NCI-H146 (cell line): ENCODE data around the gene UGP2.

ENCODE experiments used
- DNase-seq: peaks from one replicate; lab custom pipeline; 2025; lab: John Stamatoyannopoulos, UW

The UGP2 gene

GRCh38 chr2:63865159-63865799 is 23.6 kb downstream of the UGP2 start:
- DNase-seq, result no peak

DNA sequence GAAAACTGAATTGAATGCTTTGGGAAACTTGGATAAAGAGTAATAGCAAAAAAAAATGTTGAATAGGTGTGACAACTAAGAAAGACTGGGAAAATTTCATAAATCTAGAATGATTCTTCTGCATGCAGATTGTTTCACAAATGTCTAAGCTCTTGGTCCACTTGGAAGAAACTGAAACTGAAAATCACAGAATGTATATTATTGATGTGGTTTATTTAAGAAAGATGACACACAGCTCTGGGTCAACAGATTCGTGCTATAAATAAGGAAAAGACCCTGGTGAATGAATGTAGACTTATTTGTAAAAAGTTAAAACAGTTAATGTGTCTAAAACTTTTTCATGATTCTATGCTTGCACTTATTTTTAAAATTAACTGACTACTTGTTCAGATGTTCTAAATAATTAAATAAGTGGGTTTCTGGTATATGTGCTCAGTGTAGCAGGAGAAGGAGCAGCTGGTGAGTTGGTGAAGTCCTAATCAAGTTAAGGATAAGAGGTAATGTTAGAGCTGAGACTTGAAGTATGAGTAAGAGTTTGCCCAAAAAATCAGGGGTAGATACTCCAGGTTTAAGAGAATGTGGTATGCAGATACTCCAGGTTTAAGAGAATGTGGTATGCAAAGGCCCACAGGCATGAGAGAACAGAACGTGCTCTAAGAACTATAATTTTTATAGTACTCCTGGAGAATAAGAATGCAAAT is 24.5 kb downstream of the UGP2 start:
- no peak for DNase-seq

DNA sequence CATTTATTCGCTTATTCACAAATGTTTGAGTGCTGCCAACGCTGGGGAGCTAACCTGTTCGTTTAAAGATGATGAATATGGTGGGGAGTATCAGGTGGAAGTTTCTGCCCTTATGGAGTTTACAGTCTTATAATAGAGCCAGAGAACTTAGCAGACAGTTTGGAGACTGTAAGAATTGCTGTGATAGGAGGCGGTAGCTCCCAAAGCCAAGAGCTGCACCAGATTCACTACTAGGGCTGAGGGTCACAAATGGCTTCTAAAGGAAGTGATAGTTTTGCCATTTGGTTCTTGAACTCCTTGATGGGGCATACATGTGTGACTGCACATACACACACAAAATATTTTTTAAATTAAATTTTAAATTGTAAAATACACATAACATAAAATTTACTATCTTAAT is 29.0 kb downstream of the UGP2 start:
- DNase-seq, result no peak

DNA sequence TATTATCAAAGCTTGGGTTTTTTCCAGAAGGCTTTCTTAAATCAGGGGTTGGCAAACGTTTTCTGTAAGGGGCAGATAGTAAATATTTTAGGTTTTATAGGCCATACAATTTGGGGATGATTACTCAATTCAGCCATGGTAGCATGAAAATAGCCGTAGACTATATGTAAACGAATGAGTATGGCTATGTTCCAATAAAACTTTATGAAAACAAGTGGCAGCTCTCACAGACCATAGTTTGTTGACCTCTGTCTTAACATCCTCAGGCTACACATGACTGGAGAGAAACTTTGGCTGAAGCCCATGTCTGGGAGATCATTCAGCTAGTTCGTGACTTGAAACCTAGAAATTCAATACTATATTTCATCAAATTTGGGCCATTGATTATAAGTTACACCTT is 30.2 kb downstream of the UGP2 start:
- DNase-seq, result no peak

DNA sequence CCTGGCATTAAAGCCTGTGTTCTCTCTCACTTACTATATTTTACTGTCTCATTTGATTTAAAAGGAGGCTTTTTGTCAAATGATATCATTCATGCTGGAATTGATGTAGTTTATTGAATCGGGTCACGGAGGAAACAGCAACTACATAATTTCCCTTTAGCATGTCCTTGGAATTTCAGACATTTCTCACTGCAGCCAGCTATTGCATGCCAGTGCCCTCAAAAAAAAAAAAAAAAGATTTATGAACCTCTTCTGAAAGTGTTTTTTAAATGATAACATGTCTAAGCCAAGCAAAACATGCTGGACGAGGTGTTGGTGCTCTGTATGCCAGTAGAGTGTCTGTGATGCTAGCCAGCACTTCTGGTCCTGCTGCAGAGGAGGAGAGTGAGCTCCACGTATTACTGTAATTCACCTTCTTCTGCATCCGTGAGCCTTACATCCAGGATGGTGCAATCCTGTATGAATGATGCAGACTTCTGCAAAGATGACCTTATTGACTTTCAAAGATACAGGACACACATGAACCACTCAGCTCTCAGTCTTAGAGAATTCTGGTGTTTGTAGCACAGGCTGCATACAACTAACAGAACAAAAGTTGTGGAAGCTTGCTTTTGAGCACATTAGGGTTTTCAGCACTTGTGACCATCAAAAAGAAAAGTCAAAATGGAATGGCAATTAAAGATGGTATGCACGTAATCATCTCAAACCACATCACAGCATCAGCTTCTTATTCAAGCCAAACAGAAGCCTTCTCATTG is 31.1 kb downstream of the UGP2 start:
- no peak for DNase-seq

GRCh38 chr2:63874204-63875130 is 32.8 kb downstream of the UGP2 start:
- no peak for DNase-seq

DNA sequence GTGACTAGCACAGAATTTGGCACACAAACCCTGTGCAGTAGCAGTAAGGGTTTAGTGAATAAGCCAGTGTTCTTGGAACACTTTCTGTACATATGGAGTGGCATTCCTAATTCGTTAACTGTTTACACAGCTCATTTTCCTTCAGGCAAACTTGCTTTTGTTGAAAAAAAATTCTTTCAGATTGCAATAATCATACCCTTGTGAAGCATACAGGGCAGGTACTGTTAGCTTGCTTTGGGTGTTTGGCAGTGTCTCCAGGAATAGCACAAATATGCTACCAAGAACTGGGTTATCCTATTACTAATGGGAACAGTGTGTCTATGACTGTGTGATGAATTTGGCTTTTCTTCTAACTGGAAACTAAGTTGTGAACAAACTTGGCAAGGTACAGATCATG is 33.4 kb downstream of the UGP2 start:
- no peak for DNase-seq

DNA sequence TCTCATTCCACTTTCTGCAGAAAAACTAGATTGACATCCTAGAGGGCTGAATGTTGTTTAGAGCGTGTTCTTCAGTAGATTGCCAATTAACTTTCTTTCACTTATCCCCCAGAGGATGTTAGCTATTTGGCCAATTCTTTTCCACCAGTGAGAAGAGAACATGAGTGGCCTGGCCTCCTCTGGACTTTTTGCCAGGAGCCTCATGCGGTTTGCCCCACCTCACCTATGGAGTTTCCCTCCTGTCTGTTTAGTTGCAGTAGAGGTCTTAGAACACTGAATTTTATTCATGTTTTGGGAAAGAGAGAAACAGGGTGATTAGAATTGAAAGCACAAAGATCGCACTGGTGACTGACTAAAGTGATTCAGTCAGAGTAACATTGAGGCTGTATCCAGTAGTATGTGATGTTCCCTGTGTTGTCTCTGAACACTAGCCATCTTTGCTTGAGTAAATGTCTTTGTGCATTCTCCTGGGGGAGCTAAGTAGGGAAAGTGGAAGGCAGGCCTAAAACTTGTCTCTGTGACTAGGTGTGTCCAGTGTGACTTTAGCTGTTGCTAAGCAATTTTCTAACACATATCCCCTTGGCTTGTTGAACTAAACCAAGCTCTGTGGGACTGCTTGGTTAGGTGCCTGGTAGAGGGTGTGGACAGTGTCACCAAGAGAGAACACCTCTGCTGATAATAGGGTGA is 34.0 kb downstream of the UGP2 start:
- no peak for DNase-seq

GRCh38 chr2:63876311-63876710 is 34.6 kb downstream of the UGP2 start:
- DNase-seq, result no peak

GRCh38 chr2:63878486-63878885 is 36.8 kb downstream of the UGP2 start:
- DNase-seq, result no peak

DNA sequence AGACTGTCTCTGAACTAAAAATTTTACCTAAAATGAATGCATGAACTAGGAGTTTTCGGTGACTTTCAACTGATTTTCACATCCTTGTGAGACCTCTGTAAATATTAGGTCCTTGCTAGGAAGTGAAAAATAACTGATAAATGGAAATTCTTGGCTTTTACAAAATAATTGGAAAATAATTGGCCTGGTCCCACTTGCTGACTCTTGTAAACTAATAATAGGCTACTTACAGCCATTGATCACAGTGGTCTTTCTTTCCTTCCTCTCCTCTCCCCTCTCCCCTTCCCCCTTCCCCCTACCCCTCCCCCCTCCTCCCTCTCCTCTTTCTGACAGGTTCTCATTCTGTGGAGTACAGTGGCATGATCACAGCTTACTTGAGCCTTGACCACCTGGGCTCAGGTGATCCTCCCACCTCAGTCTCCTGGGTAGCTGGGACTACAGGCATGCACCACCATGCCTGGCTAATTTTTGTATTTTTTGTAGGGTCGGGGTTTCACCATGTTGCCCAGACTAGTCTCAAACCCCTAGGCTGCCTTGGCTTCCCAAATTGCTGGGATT is 38.3 kb downstream of the UGP2 start:
- no peak for DNase-seq

- no peak for DNase-seq
These were observed 38.9 kb downstream of the UGP2 start for GRCh38 chr2:63880625-63881024.

- no peak for DNase-seq
These were observed 39.5 kb downstream of the UGP2 start for GRCh38 chr2:63881205-63881604.

DNA sequence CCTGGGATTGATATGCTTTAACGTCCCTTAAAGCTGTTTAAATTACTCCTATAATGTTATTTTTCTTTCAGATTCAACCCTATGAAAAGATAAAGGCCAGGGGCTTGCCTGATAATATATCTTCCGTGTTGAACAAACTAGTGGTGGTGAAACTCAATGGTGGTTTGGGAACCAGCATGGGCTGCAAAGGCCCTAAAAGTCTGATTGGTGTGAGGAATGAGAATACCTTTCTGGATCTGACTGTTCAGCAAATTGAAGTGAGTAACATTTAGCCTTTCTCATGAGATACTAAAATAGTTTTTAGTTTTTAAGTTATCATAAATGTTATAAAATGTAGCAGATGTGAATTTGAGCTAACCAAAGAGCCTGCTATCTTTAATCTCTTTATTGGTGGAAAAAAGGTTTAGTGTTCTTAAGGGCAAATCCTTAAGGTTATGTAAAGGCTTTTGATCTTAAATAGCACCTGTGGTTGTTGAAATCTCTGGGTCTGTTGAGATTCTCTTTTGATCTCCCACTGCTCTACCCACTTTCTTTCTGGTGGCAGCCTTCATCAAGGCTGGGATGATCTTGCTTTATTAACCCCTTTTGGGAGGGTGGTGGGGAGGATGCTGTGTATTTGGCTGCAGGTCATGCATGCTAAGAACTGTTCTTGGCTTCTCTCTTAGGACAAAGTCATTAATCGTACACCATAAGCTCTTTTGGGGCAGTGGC is 40.9 kb downstream of the UGP2 start:
- DNase-seq, result no peak

GRCh38 chr2:63886445-63886844 is 44.7 kb downstream of the UGP2 start:
- no peak for DNase-seq

GRCh38 chr2:63888053-63888452 is 46.4 kb downstream of the UGP2 start:
- DNase-seq, result no peak

- DNase-seq, result peak; percentile 53
These were observed 47.0 kb downstream of the UGP2 start for GRCh38 chr2:63888490-63889402.

GRCh38 chr2:63890678-63891077 is 49.0 kb downstream of the UGP2 start:
- no peak for DNase-seq

- DNase-seq, result no peak
These were observed 49.9 kb downstream of the UGP2 start for GRCh38 chr2:63891488-63892030.
